Lower lobe of right lung (tissue), 2 donors: ENCODE measurements around the gene HDAC4. TPM values are rescaled to one million over a fixed set of nuclear protein-coding genes. Genes with fewer than 3 reads are reported as not detected.
A peak's percentile ranks its signal among the peaks of the same experiment; 100 is the strongest.

ENCODE experiments used
- ATAC-seq, 2 donors: fragments of 200-7000 bp; cut with Tn5 transposase; one replicate each; pipeline ENCODE4 v1.9.1; 2020 to 2022; ENCODE audit warnings: mild to moderate bottlenecking in 2 of 2, moderate library complexity in 2 of 2
- DNase-seq: peaks from one replicate; pipeline ENCODE4 v3.0.0-alpha.2; 2020
- H3K27ac ChIP-seq: fragments of 200-600 bp; one replicate; pipeline ENCODE4 v1.8.0; 2022
- H3K27me3 ChIP-seq: fragments of 200-600 bp; one replicate; pipeline ENCODE4 v1.8.0; 2022; ENCODE audit warnings: low read depth
- H3K36me3 ChIP-seq: fragments of 200-600 bp; one replicate; pipeline ENCODE4 v1.8.0; 2022; ENCODE audit warnings: mild to moderate bottlenecking
- H3K4me1 ChIP-seq: fragments of 200-600 bp; one replicate; pipeline ENCODE4 v1.8.0; 2022
- H3K4me3 ChIP-seq: fragments of 200-600 bp; one replicate; pipeline ENCODE4 v1.8.0; 2022; ENCODE audit warnings: mild to moderate bottlenecking
- H3K9me3 ChIP-seq: fragments of 200-600 bp; one replicate; pipeline ENCODE4 v1.8.0; 2022
- CTCF ChIP-seq: fragments of 200-600 bp; IDR thresholded peaks from one replicate; pipeline ENCODE4 v1.8.0; 2022; ENCODE audit warnings: antibody characterized with exemption, mild to moderate bottlenecking
- intact Hi-C: fragments of 100-400 bp; cut with DNase I; formaldehyde crosslinking; loops from one replicate; pipeline ENCODE4 v1.11.0; 2022
- total RNA-seq: library from RNA; stranded (reverse); fragmentation: NEBNext Ultra II Directional; extraction: Animal tissue kit (Norgen Biotek cat#: 25700); gene quantifications from one replicate; pipeline ENCODE4 v1.2.1, GENCODE V29; 2021
- donor health status: DM: no; HTN: yes; CAD: no; lungs with severe emphysema.

HDAC4 gene
- total RNA-seq, 1 donor from 2014 or later, result 44.9 TPM

DNA sequence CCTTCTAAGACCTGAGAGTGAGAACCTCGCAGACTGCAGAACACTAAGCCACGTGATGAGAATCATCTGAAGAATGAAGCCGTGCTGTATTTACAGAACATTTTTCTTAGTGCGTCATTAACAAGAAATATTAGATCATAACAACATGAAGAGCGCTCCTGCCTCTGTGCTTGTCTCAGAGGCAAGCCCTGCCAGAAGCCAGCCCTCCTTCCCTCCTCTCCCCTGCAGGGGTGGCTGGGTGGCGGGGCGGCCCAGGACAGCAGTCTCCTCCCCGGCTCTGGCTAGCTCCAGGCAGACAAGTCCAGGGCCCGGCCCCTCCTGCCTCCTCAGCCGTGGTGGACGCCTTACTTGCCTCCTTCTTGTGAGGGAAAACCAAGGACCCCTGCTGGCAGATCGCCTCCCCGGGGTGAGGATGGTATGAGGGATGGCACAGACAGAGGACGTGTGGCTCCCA is 290.2 kb downstream of the HDAC4 start:
- no peak for ATAC-seq
- no peak overlapping the region for H3K4me3 ChIP-seq
- intact Hi-C loops, result no loop called here
- peaks cover 20% of the 10 kb centered on the region for H3K4me1 ChIP-seq
- no peak for TF ChIP-seq CTCF
- H3K27ac ChIP-seq, result no peak overlapping the region
- peaks cover 70% of the 10 kb centered on the region for H3K36me3 ChIP-seq
- no peaks in the 10 kb centered on the region for H3K27me3 ChIP-seq
- DNase-seq, result no peak
- H3K9me3 ChIP-seq, result no peaks in the 10 kb centered on the region

GRCh38 chr2:239109928-239110545 is 290.8 kb downstream of the HDAC4 start:
- Histone ChIP-seq H3K4me1 (peaks cover 20% of the 10 kb centered on the region), H3K27me3 (no peaks in the 10 kb centered on the region), H3K36me3 (peaks cover 69% of the 10 kb centered on the region), H3K4me3 (no peak overlapping the region), H3K9me3 (no peaks in the 10 kb centered on the region), H3K27ac (no peak overlapping the region)
- intact Hi-C loops, result no loop called here
- ATAC-seq (no peak), DNase-seq (no peak)
- no peak for TF ChIP-seq CTCF

DNA sequence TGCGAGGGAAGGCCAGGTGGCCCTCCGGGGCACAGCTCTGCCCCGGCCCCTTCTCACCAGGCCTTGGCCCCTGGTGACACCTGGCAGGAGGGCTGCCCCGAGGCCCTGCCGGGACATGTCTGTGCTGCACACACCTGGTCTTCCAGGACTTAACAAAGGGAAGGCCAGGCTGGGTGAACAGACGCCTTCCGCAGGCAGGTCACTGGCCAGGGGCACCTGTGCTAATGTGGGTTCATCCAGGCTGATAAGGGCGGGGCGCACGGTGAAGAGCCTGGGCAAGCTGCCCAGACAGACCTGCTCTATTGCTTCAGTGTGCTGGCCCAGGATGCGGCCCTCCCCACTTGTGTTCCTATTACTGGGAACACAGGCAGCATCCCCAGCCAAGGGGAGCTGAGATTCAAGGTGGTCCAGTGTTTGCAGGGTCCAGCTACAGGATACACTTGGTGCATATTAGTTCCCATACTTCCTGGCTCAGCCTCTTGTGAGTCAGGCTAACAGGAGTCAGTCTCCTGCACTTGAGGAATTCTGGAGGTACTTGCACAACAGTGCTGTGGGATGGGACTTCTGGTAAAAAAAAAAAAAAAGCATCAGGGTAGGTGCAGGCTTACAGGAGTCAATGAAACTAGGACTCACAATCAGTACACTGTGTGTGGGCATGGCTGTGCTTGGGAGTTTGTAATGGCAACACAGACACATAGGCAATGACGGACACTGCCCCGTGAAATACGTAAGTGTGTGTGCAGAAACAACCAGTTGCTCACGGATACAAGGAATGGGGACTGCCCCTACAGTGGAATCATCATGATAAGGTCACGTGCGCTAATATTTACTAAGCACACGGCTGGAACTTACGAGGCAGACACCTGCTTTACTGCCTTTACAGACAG is 291.5 kb downstream of the HDAC4 start:
- H3K36me3 ChIP-seq, result peaks cover 70% of the 10 kb centered on the region
- no peak for TF ChIP-seq CTCF
- intact Hi-C loops, result no loop called here

DNA sequence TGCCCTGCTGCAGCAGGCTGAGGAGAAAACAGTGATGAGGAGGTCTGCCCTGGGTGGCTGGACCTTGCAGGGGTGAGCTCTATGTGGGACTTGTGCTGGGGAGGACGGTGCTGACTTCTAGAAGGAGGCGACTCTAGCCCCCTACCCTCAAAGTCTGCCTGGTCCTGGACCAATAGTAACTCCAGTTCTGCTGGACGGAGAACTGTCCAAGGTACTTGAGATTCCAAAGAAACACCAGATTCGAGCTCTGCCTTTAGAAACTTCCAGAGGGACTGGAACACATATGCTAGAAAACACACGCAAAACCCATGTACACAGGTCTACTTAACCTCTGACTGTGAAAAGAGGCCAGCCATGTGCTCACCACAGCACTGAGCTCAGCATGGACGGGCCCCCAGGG is 292.4 kb downstream of the HDAC4 start:
- Histone ChIP-seq H3K36me3 (peaks cover 78% of the 10 kb centered on the region), H3K4me3 (no peak overlapping the region), H3K4me1 (peaks cover 4% of the 10 kb centered on the region), H3K27ac (no peak overlapping the region), H3K27me3 (no peaks in the 10 kb centered on the region), H3K9me3 (no peaks in the 10 kb centered on the region)
- ATAC-seq (no peak), DNase-seq (no peak)
- intact Hi-C loops, result no loop called here
- no peak for TF ChIP-seq CTCF

More for the DNA sequence above, 291.5 kb downstream of the HDAC4 start:
- H3K27ac ChIP-seq, result no peak overlapping the region
- no peak for DNase-seq
- peak in 1 of 2 donors; percentile 54 for ATAC-seq
- no peaks in the 10 kb centered on the region for H3K27me3 ChIP-seq
- H3K4me3 ChIP-seq, result no peak overlapping the region
- H3K4me1 ChIP-seq, result peaks cover 12% of the 10 kb centered on the region
- H3K9me3 ChIP-seq, result no peaks in the 10 kb centered on the region

- intact Hi-C loops, result no loop called here
- Histone ChIP-seq H3K36me3 (peaks cover 84% of the 10 kb centered on the region), H3K4me3 (no peak overlapping the region), H3K9me3 (no peaks in the 10 kb centered on the region), H3K27me3 (no peaks in the 10 kb centered on the region), H3K4me1 (no peaks in the 10 kb centered on the region), H3K27ac (no peak overlapping the region)
- ATAC-seq (no peak), DNase-seq (no peak)
- no peak for TF ChIP-seq CTCF
Measured at GRCh38 chr2:239107936-239108335, 292.9 kb downstream of the HDAC4 start.
